HEK293T (cell line): ENCODE measurements around the gene SP110.

ENCODE experiments used
- HDGF ChIP-seq: fragments of 450-650 bp; IDR thresholded peaks from 2 replicates; pipeline ENCODE4 v1.6.1; 2017; ENCODE audit warnings: antibody characterized with exemption, borderline replicate concordance
- L3MBTL2 ChIP-seq: fragments of 450-650 bp; conservative IDR thresholded peaks from 2 replicates; pipeline ENCODE4 v1.6.1; 2016; ENCODE audit warnings: mild to moderate bottlenecking

DNA sequence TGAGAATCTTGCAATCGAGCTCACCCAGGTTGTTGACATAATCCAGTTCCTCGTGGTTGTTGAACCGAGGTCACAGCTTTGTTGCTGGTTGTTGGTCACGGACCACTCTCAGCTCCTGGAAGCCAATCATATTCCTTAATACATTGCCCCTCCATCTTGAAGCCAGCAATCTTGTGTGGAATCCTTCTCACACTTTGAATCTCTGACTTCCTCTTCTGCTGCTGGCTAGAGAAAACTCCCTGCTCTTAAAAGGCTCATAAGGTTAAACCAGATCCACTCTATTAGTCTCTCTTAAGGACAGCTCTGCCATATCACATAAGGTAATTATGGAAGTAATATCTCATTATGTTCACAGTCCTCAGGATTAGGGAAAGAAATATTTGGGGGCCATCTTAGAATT lies 46.9 kb upstream of the SP110 start:
- no peak for TF ChIP-seq HDGF
- TF ChIP-seq L3MBTL2: no peak
